ENCODE data around the gene NVL.

The NVL gene

DNA sequence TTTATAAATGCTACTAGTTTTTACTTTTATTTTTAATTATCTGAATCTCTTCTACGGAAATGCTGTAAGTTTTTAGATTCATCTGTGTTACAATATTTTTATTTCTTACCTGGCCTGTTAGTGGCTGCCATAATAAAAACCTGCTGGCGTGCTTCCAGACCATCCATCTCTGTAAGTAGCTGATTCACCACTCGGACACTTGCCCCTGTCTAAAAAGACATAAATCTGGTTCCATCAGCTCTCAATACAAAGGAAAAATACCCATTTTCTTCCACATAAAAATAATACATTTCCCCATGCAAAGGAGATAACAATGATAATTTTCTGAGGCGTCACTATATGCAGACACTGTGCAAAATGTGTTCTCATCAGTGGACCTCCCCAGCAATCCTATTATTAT lies 62.0 kb downstream of the NVL start:
- DNase-seq (ENCODE audit: low spot score): no peak
- TF ChIP-seq, protein P1, sequence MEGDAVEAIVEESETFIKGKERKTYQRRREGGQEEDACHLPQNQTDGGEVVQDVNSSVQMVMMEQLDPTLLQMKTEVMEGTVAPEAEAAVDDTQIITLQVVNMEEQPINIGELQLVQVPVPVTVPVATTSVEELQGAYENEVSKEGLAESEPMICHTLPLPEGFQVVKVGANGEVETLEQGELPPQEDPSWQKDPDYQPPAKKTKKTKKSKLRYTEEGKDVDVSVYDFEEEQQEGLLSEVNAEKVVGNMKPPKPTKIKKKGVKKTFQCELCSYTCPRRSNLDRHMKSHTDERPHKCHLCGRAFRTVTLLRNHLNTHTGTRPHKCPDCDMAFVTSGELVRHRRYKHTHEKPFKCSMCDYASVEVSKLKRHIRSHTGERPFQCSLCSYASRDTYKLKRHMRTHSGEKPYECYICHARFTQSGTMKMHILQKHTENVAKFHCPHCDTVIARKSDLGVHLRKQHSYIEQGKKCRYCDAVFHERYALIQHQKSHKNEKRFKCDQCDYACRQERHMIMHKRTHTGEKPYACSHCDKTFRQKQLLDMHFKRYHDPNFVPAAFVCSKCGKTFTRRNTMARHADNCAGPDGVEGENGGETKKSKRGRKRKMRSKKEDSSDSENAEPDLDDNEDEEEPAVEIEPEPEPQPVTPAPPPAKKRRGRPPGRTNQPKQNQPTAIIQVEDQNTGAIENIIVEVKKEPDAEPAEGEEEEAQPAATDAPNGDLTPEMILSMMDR (IDR thresholded peaks at IDR 0.05; ENCODE audit: extremely low read depth, insufficient read depth, missing control alignments): no peak
- in situ Hi-C loops (cut with MboI; ENCODE audit: low pct_unique_long_range_greater_than_20kb, low sequenced_read_pairs, unreplicated experiment): no loop called here

DNA sequence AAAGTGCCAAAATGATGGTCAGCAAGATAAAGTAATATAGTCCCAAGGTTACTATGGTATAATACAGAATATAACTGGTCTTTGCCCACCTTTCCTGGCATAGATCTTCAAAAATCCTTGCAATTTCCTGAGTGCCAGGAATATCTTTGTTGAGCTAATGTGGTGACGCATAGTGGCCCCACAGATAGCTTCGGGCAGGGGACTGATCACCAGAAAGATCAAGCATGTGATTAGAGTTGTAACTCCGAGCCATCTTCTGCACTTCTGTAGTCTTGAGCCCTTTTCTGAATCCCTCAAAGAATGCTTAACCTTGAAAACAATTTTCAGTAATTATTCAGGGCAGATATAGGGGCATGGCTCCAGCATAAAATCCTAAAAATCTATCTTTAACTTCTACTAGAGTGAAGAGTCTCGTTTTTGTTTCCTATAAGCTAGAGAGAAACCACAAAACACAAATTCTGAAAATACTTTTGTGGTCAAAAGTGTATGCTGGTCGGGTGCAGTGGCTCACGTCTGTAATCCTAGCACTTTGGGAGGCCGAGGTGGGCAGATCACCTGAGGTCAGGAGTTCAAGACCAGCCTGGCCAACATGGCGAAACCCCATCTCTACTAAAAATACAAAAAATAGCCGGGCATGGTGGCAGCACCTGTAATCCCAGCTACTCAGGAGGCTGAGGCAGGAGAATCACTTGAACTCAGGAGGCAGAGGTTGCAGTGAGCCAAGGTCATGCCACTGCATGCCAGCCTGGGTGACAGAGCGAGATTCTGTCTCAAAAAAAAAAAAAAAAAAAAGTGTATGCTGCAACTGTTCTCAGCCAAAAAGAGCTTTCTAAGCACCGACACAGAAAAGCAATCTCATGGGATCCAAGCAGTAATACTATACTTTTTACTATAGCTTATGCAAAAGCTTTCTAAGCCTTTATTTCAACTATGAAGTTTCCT lies 62.8 kb downstream of the NVL start:
- TF ChIP-seq, protein P1 (IDR thresholded peaks at IDR 0.05; ENCODE audit: extremely low read depth, insufficient read depth, missing control alignments): no peak
- in situ Hi-C loops (cut with MboI; ENCODE audit: low pct_unique_long_range_greater_than_20kb, low sequenced_read_pairs, unreplicated experiment): no loop called here
- DNase-seq (ENCODE audit: low spot score): no peak

DNA sequence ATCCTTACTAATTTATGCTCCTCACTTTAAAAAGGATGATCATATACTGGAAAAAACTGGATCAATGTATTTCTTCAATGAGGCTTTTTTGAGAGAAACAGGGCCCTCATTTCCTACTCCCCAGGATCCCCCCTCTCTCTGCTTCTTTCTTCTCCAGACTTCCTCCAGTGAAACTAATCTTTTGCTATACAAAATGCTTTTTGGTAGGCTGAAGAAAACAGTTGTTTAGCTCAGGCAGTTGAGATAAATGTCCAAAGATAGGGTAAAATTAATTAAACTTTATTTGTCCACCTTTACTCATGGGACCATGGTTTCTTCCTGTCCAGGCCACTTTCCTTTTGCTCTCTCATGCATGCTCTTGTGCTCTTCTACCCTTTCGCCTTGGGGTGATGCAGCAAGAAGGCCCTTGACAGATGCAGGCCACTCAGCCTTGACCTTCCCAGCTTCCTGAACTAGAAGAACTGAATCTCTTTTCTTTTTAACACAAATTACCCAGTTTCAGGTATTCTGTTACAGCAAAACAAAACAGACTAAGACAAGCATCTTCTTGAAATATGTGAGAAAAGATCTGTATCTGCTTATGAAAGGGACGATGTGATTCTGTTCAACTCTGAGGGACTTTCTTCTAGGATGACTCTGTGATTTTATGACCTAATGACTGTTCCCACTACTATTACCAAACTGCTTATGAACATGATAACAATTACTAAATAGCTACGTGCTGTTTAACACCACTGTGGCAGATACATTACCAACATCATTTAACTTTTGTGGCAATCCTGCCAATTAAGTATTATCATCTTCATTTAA lies 63.7 kb downstream of the NVL start:
- peak; percentile 23 for DNase-seq (ENCODE audit: low spot score)
- TF ChIP-seq, protein P1 (IDR thresholded peaks at IDR 0.05; ENCODE audit: extremely low read depth, insufficient read depth, missing control alignments): no peak
- in situ Hi-C loops (cut with MboI; ENCODE audit: low pct_unique_long_range_greater_than_20kb, low sequenced_read_pairs, unreplicated experiment): no loop called here

DNA sequence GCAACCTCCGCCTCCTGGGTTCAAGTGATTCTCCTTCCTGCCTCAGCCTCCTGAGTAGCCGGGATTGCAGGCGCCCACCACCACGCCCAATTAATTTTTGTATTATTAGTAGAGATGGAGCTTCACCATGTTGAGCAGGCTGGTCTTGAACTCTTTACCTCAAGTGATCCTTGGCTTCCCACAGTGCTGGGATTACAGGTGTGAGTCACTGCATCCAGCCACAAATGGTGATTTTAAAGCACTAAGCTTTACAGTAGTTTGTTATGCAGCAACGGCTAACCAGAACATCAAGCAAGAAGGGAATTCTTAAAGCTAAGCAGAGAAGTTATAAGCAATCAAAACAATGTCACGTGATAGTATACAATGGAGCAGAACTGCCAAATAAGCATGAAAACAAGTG lies 65.7 kb downstream of the NVL start:
- in situ Hi-C loops (cut with MboI; ENCODE audit: low pct_unique_long_range_greater_than_20kb, low sequenced_read_pairs, unreplicated experiment): no loop called here
- TF ChIP-seq, protein P1 (IDR thresholded peaks at IDR 0.05; ENCODE audit: extremely low read depth, insufficient read depth, missing control alignments): no peak
- DNase-seq (ENCODE audit: low spot score): no peak

DNA sequence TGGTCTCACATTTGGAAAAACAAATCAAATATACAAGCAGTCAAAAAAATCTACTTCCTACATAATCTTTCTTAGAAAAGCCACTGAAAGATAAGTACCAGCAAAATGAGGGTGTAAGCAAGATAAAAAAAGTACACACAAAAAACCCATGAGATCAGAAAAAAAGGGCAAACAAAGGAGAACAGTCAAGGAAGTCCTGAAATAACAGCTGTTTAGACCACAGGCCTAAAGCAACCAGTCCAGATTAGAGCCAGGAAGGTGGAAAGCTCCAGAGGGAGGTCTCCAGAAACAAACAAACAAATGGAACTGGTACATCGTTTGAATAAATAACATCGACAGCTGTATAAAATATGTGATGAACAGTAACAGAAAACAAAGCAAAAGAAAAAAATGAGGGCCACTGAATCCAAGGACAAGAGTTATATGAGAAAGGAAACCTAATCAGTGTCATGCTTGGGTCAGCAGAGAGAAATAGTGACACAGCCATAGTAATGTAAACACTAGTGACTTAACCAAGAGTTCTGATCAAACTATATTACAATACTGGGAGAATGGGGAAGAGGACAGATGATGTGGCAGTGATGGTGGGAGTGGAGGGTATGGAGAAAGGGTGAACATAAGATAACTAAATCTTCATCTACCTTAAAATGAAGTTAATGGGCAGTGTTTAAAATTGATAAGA lies 67.5 kb downstream of the NVL start:
- TF ChIP-seq, protein P1 (IDR thresholded peaks at IDR 0.05; ENCODE audit: extremely low read depth, insufficient read depth, missing control alignments): no peak

DNA sequence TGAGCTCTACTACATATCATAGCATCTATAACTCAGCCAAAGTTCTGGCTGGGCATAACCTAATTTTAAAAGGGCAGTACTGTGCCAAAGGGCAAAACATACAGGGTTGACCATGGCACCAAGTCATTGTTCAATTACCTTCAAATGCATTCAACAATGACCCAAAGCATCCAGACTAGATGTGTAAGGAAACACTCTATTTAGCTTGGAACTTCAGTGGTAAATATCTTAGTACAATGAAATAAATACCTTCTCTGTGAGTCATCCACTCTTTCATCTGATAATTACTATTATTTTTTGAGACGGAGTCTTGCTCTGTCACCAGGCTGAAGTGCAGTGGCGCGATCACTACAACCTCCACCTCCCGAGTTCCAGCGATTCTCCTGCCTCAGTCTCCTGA lies 70.0 kb downstream of the NVL start:
- in situ Hi-C loops (cut with MboI; ENCODE audit: low pct_unique_long_range_greater_than_20kb, low sequenced_read_pairs, unreplicated experiment): no loop called here
- TF ChIP-seq, protein P1 (IDR thresholded peaks at IDR 0.05; ENCODE audit: extremely low read depth, insufficient read depth, missing control alignments): no peak
- no peak for DNase-seq (ENCODE audit: low spot score)

More for the DNA sequence above, 67.5 kb downstream of the NVL start:
- in situ Hi-C loops (cut with MboI; ENCODE audit: low pct_unique_long_range_greater_than_20kb, low sequenced_read_pairs, unreplicated experiment): no loop called here
- no peak for DNase-seq (ENCODE audit: low spot score)

All from GM13977 (cell line).